ENCODE data around the gene SYCP2. TPM values are rescaled to one million over a fixed set of nuclear protein-coding genes. Genes with fewer than 3 reads are reported as not detected.
A peak's percentile ranks its signal among the peaks of the same experiment; 100 is the strongest.

The SYCP2 gene
- total and polyA plus RNA-seq, 2 experiments from 2014 or later, result 0.22 to 0.24 TPM

- H3K27ac ChIP-seq, result no peak overlapping the region
- H3K27me3 ChIP-seq (replicated peaks; ENCODE audit: insufficient read depth), result no peaks in the 10 kb centered on the region
- peaks cover 25% of the 10 kb centered on the region for H3K4me1 ChIP-seq (ENCODE audit: insufficient read depth)
- H3K9me3 ChIP-seq (ENCODE audit: low read depth), result no peaks in the 10 kb centered on the region
- no peaks in the 10 kb centered on the region for H3K9me2 ChIP-seq (ENCODE audit: insufficient read depth)
- H3K4me3 ChIP-seq, result no peak overlapping the region
- H3F3A ChIP-seq (ENCODE audit: insufficient read depth), result peaks cover 11% of the 10 kb centered on the region
- H3K36me3 ChIP-seq (ENCODE audit: low read depth), result no peaks in the 10 kb centered on the region
- TF ChIP-seq EZH2 (IDR thresholded peaks at IDR 0.05; ENCODE audit: insufficient read depth, poor library complexity, severe bottlenecking) (no peak), EZH2phosphoT487 (IDR thresholded peaks at IDR 0.05; ENCODE audit: insufficient read depth, low read depth) (no peak)
- no peaks in the 10 kb centered on the region; the same call in 1 of the 2 replicates for H4K20me1 ChIP-seq (ENCODE audit: insufficient read depth)
- WGBS, 2 experiments (ENCODE audit: low coverage in 1 of 2, low lambda C conversion rate in 2 of 2, missing lambda C conversion rate in 2 of 2), result 83 to 86% methylated on average over 8 of the region's 8 CpGs
- no peak overlapping the region for H3K9ac ChIP-seq
- in situ Hi-C loops (cut with MboI), result no loop called here
- DNase-seq, result no peak
- H2AFZ ChIP-seq, result no peak overlapping the region
- peaks cover 23% of the 10 kb centered on the region for H3K79me2 ChIP-seq (ENCODE audit: insufficient read depth)
- H3K4me2 ChIP-seq (ENCODE audit: unreplicated experiment), result no peak overlapping the region
Measured at GRCh38 chr20:59935457-59936185, 2.2 kb upstream of the SYCP2 start.

- Histone ChIP-seq H3K4me3 (peak overlapping the region; percentile 75), H3K9me2 (ENCODE audit: insufficient read depth) (no peaks in the 10 kb centered on the region), H3K27ac (no peak overlapping the region), H3K9me3 (ENCODE audit: low read depth) (no peaks in the 10 kb centered on the region), H3F3A (ENCODE audit: insufficient read depth) (peaks cover 11% of the 10 kb centered on the region), H3K36me3 (ENCODE audit: low read depth) (no peaks in the 10 kb centered on the region), H3K27me3 (replicated peaks; ENCODE audit: insufficient read depth) (no peaks in the 10 kb centered on the region), H3K79me2 (ENCODE audit: insufficient read depth) (peaks cover 23% of the 10 kb centered on the region), H3K9ac (peak overlapping the region; percentile 55), H3K4me1 (ENCODE audit: insufficient read depth) (peaks cover 25% of the 10 kb centered on the region), H3K4me2 (ENCODE audit: unreplicated experiment) (peak overlapping the region; percentile 81), H4K20me1 (ENCODE audit: insufficient read depth) (no peaks in the 10 kb centered on the region; the same call in 1 of the 2 replicates), H2AFZ (peak overlapping the region; percentile 79)
- in situ Hi-C loops (cut with MboI), result no loop called here
- TF ChIP-seq EZH2 (IDR thresholded peaks at IDR 0.05; ENCODE audit: insufficient read depth, poor library complexity, severe bottlenecking) (no peak), EZH2phosphoT487 (IDR thresholded peaks at IDR 0.05; ENCODE audit: insufficient read depth, low read depth) (no peak)
- 3 to 5% methylated on average over 58 to 59 of the region's 59 CpGs for WGBS, 2 experiments (ENCODE audit: low coverage in 1 of 2, low lambda C conversion rate in 2 of 2, missing lambda C conversion rate in 2 of 2)
- DNase-seq, result peak; percentile 87
Measured at GRCh38 chr20:59933849-59934585, 580 bp upstream of the SYCP2 start.

GRCh38 chr20:59932616-59933295, 681 bp downstream of the SYCP2 start:
- in situ Hi-C loops (cut with MboI), result no loop called here
- Histone ChIP-seq H3K9me3 (ENCODE audit: low read depth) (no peaks in the 10 kb centered on the region), H3K9ac (no peak overlapping the region), H3K4me2 (ENCODE audit: unreplicated experiment) (no peak overlapping the region), H3K27ac (no peak overlapping the region), H3K27me3 (replicated peaks; ENCODE audit: insufficient read depth) (no peaks in the 10 kb centered on the region), H3K36me3 (ENCODE audit: low read depth) (no peaks in the 10 kb centered on the region), H3K79me2 (ENCODE audit: insufficient read depth) (peaks cover 20% of the 10 kb centered on the region), H3K9me2 (ENCODE audit: insufficient read depth) (no peaks in the 10 kb centered on the region), H3F3A (ENCODE audit: insufficient read depth) (peaks cover under 1% of the 10 kb centered on the region), H3K4me1 (ENCODE audit: insufficient read depth) (peaks cover 14% of the 10 kb centered on the region), H2AFZ (no peak overlapping the region), H4K20me1 (ENCODE audit: insufficient read depth) (no peaks in the 10 kb centered on the region; the same call in 1 of the 2 replicates), H3K4me3 (no peak overlapping the region)
- TF ChIP-seq EZH2 (IDR thresholded peaks at IDR 0.05; ENCODE audit: insufficient read depth, poor library complexity, severe bottlenecking) (no peak), EZH2phosphoT487 (IDR thresholded peaks at IDR 0.05; ENCODE audit: insufficient read depth, low read depth) (no peak)
- 92 to 94% methylated on average over 34 to 72 of the region's 72 CpGs for WGBS, 2 experiments (ENCODE audit: low coverage in 1 of 2, low lambda C conversion rate in 2 of 2, missing lambda C conversion rate in 2 of 2)
- no peak for DNase-seq
